ENCODE data around the gene KBTBD8.
A peak's percentile ranks its signal among the peaks of the same experiment; 100 is the strongest.

Gene KBTBD8, protein sequence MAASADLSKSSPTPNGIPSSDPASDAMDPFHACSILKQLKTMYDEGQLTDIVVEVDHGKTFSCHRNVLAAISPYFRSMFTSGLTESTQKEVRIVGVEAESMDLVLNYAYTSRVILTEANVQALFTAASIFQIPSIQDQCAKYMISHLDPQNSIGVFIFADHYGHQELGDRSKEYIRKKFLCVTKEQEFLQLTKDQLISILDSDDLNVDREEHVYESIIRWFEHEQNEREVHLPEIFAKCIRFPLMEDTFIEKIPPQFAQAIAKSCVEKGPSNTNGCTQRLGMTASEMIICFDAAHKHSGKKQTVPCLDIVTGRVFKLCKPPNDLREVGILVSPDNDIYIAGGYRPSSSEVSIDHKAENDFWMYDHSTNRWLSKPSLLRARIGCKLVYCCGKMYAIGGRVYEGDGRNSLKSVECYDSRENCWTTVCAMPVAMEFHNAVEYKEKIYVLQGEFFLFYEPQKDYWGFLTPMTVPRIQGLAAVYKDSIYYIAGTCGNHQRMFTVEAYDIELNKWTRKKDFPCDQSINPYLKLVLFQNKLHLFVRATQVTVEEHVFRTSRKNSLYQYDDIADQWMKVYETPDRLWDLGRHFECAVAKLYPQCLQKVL

DNA sequence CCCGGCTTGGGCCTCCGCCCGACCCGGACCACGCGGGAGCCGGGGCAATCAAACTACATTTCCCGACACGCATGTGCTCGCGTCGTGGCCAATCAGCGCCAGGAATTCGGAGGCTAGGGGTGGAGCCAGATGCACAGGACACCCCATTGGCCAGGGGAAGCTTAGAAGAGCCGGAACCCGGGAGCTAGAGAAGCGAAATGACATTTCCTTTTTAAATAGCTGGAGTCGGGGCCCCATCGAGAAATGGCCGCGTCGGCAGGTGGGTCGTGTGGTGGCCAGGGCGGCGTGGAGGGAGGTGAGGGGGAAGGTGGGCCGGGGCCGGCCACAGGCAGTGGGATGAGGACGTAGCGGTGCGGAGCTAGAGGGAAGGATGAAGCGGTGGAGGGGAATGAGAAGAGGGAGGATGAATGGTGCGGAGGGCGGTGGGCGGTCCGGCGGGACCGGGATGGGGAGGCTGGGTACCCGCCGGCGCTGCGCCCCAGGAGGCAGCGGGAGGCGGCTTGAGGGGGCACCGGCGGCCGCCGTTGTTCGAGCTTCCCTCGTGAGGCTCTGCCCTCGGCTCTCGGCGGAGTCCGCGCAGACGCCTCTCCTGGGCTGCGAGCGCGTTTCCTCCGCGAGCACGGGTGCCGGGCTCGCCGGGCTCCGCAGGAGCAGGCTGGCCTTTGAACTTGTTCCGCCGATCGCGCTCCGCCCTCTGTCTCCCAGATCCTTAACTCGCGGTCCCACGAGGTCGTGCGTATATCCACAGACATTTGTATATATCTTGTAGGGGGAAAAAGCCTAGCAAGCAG lies at the start of gene KBTBD8:
KBTBD8 (plus strand) TSS at position 195 of the 791 bp plus-strand sequence; CDS start at position 244, 49 bp downstream.
- peak; percentile 99 for DNase-seq (ENCODE audit: low read depth)

DNA sequence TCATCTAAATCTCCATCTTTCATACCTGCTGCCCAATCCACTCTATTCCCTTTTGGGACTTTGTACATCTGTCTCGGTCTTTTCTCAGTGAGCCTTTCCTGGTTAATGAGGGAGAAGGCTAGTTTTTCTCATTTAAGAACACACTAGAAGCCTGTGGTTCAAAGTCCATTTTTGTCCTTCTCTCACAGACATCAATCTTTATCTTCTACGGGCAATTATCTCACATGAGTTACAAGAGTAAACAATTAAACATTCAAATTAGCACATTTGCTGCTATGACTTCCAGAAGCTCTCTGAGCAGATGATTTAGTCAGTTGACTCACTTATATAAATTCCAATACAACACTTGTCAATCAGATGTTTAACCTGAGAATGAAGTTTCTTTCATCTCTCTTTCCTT lies 49.3 kb upstream of the KBTBD8 start:
- no peak for DNase-seq (ENCODE audit: low read depth)

DNA sequence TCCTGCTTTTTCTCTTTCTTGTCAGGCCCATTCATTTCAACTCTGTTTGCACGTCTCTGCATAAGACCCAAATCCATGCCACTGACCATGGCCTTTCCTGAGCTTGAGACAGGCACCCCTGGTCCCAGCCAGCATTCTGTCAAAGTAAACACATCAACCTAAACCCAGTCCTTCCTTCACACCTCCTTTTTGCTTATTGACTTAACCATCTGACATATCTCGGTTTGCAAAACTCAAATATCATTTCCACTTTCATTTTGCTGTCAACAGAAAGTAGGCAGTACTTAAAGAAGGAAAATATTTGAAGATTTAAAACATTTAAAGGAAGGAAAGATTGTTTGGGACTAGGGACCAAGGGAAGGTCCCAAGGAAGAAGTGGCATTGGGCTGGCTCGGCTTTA lies 48.2 kb upstream of the KBTBD8 start:
- DNase-seq (ENCODE audit: low read depth): no peak

DNA sequence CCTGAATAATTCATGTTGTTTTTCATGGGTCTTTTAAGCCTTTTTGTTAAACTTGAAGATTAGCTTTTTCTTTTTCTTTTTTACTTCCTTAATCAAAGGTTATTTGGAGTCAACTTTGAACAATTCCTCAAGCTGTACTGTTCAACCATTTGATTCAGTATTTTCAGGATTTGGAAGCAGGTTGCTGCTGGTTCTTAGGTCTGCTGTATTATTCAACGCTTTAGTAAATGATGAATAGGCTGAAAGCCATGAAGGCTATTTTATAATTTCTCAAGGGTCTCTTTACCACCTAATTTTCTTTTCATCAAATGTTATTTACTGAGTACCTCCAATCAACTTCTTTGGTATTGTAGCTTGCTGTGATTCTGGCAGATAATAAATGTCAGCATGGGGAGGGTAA lies 45.8 kb upstream of the KBTBD8 start:
- no peak for DNase-seq (ENCODE audit: low read depth)

DNA sequence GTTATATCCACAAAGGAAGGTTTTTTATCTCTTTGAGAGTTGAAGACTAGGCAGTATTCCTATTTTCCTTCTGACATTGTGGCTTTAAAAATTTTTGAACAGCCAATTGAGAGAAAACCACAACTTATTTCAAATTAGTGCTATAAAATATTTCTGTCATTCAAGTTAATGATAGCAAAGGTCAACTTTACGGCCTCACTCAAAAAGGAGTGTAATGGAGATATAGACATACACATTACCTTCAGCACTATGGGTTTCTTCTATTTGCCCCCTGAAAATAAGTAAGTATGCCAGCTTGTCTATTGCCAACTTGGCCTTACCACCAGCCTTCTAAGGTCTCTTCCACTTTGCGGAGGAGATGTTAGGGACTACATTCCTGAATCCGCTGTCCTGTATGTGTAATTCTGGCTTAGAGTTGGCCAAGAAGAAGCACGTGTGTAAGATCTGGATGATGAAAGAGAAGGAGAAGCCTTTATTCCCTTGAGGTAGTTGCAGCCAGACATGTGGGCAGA lies 44.1 kb upstream of the KBTBD8 start:
- no peak for DNase-seq (ENCODE audit: low read depth)

DNA sequence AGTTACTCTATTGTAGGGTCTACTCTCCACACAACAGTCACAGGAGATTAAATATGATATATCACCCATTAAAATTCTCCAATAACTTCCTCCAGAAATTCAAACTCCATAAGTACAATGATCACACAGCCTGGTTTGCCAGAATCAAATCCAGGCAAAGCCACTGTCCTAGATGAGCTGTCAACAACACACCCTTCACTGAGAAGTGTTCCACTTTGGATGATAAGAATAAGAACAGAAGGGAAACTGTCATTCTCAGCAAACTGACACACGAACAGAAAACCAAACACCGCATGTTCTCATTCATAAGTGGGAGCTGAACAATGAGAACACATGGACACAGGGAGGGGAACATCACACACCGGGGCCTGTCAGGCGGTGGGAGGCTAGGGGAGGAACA lies 41.4 kb upstream of the KBTBD8 start:
- DNase-seq (ENCODE audit: low read depth): no peak

DNA sequence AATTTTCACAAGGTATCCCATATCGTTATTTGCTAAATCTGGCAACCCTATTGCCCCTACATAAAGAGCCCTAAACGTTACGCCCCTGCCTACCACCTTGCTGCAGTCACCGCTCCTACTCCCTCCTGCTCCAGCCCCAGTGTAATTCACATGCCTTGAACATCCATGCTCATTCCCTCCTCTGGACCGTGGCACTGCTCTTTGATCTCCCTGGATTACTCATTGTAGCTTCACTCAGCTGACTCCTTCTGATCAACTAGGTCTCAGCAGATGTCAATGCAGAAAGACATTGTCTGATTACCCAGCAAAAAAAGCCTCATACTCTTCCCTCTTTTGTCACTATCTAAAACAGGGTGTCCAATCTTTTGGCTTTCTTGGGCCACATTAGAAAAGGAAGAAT lies 40.7 kb upstream of the KBTBD8 start:
- no peak for DNase-seq (ENCODE audit: low read depth)

DNA sequence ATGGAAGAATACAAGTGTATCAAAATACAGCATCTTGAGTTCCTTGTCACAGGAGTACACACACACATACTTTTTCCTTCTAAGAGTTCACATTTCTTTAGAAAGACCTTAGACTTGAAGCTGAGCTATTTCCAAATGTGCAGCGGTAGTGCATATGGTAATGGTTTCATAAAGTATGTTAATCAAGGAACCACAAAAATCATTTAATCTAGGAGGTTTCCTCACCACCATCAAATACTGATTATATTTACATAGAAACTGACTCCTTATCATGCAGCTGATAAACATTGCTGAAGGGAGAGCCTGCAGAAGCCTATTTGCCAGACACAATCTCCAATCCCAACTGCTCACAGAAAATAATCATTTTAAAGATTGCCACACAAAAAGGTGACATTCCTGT lies 40.0 kb upstream of the KBTBD8 start:
- no peak for DNase-seq (ENCODE audit: low read depth)

DNA sequence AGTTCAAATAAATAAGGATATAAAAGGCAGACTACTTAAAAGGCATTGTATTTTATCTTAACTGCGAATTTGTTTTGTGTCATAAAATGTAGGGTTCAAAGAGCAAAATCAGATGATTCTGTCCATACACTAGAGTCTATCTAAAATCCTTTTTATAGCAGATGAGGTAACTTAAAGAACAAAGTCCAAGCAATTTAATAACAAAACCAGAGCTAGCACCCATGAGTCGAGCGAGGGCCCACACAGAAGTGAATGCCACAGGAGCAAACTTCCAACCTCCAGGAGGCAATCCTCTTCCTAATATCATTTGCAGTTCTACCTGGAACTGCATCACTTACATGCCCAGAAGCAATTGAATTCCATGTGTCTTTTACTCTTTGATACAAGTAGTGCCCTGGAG lies 35.4 kb upstream of the KBTBD8 start:
- no peak for DNase-seq (ENCODE audit: low read depth)

DNA sequence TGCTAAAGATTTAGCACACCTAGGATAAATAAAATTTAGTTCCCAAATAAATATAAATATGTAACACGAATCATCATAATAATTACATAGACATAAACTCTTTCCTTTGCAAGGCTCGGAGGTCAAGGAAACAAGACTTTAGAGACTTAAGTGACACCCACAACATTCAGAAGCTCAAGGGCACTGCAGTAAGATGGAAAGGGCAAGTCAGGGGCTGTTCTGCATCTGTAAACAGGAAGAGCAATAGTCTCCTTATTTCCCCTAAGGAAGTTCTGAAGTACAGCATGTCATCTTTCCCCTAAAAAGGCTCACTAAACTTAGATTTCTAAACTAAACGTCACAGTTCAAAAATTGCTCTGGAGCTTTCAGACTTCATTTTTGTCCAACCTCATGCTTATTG lies 26.9 kb upstream of the KBTBD8 start:
- no peak for DNase-seq (ENCODE audit: low read depth)

DNA sequence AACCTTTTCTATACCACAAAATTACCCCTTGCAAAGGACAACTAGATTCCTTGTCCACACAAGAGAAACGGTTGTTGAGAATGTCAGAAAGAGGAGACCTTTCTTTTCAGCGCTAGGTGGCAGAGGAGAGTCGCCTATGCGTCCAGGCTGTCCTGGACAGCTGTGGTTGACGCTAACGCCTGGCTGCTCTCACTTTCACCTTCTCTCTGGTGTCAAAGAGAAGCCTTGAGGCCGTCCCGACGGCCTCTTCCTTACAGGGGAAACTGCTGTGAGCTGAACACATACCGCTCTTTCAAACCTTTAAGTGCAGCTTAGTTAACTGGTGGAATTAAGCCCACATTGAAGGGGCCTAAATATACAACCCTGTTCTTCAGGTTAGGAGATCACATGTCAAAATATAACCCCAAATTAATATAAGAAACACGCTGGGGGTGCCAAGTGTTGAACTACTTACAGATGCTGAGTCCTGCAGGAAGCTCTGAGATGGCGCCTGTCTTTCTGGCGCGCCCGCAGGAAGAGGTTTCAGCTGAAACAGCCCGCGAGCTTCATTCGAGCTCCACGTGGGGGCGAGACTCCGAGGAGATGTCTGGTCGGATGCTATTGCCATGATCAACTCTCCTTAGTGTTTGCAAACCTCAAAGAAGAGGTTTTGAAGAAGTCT lies 26.1 kb upstream of the KBTBD8 start:
- DNase-seq (ENCODE audit: low read depth): peak; percentile 72

DNA sequence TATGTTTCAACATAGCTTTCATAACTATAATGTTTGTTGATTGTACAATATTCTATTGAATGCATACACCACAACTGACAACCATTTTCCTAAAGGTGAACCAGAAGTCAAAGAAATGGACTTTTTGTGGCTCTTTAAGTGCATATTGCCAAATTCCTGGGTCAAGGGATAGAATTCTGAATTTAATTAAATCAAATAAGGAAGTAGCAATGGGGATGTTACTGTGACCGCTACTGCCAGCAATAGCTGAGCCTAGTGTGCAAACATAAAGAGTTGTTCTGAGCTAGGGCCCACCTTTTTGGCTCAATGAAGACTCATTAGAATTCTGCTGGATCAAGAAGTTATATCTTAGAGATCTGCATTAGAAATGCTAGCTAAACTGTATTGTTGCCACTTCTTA lies 17.3 kb upstream of the KBTBD8 start:
- DNase-seq (ENCODE audit: low read depth): no peak

DNA sequence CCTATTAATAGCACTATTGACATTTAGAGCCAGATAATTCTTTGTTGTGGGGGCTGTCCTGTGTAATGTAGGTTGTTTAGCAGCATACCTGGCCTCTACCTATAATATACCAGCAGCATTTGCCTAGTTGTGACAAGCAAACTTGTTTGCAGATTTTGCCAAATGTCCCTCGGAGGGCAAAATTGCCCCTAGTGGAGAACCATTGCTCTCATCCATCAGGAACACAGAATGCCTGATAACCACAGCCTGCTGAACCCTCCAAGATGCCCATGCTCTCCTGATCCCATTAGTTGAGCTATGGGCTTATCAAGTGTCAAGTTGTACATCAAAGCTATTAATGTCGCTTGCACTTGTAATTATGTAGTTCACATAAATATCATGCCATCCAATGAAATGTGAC lies 15.0 kb upstream of the KBTBD8 start:
- no peak for DNase-seq (ENCODE audit: low read depth)

DNA sequence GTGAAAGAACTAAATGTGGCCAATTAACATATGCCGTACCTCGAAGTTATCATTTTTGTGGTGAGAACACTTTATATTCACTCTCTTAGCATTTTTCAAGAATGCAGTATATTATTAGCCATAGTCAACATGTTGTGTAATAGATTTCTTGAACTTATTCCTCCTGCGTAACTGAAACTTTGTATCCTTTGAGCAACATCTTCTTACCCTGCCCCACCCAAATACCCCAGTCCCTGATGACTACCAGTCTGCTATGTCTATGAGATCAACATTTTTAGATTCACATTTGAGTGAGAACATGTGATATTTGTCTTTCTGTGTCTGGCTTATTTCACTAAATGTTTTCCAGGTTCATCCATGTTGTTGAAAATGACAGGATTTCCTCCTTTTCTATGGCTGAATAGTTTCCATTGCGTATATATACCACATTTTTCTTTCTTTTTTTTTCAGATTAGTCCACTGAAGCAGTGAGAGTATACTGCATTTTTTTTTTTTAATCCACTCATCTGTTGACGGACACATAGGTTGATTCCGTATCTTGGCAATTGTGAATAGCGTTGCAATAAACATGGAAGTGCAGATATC lies 12.7 kb upstream of the KBTBD8 start:
- DNase-seq (ENCODE audit: low read depth): peak; percentile 79

DNA sequence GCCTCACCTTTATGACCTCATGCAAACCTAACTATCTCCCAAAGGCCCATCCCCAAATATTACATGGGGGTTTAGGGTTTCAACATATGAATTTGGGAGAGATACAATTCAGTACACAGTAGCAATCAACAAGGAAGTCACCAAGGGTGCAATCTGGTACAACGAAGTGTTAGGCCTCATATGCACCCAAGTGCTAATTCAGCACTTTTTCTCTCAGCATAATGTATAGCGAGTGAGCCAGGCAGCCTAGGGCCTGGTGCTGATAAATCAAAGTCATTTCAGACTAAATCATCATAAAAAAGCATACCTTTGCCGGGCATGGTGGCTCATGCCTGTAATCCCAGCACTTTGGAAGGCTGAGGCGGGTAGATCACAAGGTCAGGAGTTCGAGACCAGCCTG lies 11.7 kb upstream of the KBTBD8 start:
- DNase-seq (ENCODE audit: low read depth): no peak

DNA sequence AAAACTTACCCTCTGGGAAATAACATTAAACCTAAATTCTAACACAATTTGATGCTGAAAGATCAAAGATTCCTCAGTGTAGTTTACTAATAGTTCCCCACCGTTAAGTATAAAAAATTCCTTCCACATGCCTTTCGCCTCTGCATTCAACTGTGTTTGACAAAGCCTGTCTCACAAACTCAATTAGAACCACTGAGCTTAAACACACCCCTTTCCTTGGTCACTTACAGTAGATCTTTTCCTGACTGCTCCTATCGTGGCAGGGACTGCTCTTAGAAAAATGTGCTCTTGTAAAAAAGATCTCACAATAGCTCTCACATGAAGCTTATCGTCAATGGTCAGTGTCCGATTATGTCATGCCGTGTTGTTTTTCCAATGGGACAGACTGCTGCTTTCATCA lies 8.9 kb upstream of the KBTBD8 start:
- peak; percentile 8 for DNase-seq (ENCODE audit: low read depth)

DNA sequence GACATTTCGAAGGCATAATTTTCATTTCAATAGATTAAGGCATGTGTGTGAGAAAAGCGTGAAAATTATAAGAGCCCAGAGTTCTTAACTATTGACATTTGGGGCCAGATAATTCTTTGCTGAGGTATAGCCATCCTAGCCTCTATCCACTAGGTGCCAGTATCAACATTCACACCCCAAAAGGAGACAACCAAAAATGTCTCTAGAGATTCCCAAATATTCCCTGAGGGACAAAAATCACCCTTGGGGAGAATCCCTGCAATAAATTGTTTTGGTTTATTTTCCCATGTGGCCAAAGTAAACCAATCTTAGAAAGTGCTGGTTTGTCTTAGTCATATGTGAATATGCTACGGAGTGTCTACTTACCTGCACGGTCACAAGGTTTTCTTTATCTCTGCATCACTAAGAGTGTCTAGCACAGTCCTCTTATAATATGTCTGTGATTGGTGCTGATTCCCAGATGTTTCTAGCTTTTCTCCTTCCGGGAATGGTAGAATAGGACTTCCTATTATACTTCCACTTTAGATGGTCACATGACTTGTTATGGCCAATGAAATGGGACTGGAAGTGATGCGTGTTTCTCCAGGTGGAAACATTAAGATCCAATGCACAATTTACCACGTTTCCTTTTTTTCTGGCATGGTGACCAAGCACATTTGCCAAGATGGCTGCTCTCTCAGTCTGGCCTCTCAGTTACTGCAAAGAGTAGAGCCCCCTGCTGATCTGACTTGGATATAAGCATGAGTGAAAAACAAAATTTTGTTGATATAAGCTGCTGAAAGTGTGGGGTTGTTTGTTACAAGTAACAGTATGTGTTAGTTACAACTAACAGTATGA lies 8.0 kb upstream of the KBTBD8 start:
- DNase-seq (ENCODE audit: low read depth): peak; percentile 16

DNA sequence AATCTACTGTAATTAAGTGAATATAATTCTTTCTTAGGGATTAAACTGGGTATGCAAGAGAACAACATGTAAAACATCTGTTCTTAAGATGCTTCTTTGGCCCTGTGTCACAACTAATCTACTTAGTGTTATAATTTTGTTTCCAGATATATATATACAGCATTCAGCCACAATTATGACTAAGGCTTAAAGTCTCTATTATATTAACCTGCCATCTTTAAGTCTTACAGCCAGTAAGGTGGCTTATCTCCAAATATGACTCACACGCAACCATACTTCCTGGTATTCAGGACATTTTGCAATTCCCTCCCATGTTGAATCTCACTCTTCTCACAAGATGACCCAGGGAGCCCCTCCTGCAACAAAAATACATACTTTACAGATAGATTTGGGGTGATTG lies 6.6 kb upstream of the KBTBD8 start:
- peak; percentile 97 for DNase-seq (ENCODE audit: low read depth)

DNA sequence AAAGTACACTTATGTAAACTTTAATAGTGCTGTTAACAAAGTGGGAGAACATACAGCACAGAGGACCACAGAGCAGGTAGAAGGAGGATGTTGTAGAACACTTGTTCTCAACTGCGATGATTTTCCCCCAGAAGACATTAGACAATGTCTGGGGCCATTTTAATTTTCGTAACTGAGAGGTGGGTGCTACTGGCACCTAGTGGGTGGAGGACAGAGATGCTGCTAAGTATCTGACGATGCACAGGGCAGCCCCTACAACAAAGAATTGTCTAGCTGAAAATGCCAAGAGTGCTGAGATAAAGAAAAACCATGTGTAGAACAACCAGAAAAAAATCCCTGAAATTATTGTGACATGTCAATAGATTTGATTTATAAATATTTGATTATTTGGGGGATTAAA lies 5.0 kb upstream of the KBTBD8 start:
- DNase-seq (ENCODE audit: low read depth): no peak

DNA sequence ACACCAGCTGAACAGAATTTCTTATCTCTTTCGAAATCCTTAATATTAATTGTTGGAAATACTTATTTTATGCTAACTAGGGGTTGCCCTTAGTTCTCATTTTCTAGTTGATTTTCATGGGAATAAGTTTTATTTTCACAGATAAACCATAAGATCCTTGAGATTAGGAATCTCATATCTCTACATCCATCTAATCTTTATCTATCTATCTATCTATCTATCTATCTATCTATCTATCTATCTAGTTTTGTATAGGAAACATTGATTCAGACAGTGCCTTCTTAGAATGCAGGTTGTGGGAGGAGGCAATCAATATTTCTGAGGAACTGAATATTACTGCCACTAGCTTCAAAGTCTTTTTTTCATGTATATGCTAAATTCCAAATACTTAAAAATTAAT lies 3.5 kb upstream of the KBTBD8 start:
- DNase-seq (ENCODE audit: low read depth): no peak

DNA sequence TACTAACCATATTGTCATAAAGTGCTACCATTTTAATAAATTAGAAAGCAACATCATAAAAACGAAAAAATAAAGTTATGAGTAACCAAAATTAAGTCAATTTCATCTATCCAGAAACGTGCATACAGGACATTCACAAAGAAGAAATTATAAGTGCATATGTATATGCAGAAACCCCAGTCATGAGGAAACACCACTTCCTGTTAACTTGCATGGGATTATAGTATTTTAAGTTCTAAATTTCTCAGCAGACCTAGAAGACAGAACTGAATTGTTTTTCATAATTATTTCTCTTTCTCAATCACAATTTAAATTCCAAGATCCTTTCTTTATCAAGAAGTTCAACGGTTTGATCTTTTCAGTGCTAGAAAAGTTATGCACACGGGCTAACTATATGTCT lies 1.4 kb upstream of the KBTBD8 start:
- DNase-seq (ENCODE audit: low read depth): no peak
